ENCODE results near the gene A3GALT2. TPM values are rescaled to one million over a fixed set of nuclear protein-coding genes. Genes with fewer than 3 reads are reported as not detected.

The A3GALT2 gene
- total RNA-seq, 1 experiment from 2014 or later: not detected

DNA sequence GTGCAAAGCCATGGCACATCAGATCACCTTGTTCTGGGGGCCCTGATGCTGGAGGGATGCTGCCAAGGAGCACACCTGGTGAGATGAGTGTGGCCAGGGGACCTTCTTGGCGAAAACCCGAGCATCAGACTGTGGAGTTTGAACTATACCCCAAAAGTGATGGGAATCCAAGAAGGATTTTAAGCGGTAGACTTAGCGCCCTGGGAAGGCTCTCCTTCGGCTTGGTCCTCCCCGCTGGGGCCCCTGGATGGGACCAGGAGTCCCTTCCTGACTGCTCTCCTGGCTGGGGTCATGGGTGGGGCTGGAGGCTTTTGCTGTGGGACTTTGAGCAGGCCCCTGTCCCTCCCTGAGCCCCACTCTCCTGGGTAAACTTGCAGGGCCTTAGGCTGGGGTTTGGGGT lies 54.1 kb downstream of the A3GALT2 start:
- H3K9me3 Mint-ChIP-seq (ENCODE audit: unreplicated experiment): no peaks in the 10 kb centered on the region
- Histone ChIP-seq H3K4me3 (ENCODE audit: low read depth, low read length) (no peak overlapping the region), H3K9me3 (no peaks in the 10 kb centered on the region), H3K4me1 (no peaks in the 10 kb centered on the region), H3K36me3 (ENCODE audit: control insufficient read depth, insufficient read depth, low read length) (no peaks in the 10 kb centered on the region), H3K27me3 (replicated peaks; ENCODE audit: control insufficient read depth, insufficient read depth, low read length) (no peaks in the 10 kb centered on the region)
- no peaks in the 10 kb centered on the region for H3K27me3 Mint-ChIP-seq (ENCODE audit: insufficient read depth, unreplicated experiment)
- H3K4me1 Mint-ChIP-seq (ENCODE audit: low read depth, unreplicated experiment): no peaks in the 10 kb centered on the region
- no TSS peak for BruUV-seq (replicated peaks)
- H3K27ac Mint-ChIP-seq (ENCODE audit: unreplicated experiment): no peak overlapping the region
- TF ChIP-seq, protein P1, sequence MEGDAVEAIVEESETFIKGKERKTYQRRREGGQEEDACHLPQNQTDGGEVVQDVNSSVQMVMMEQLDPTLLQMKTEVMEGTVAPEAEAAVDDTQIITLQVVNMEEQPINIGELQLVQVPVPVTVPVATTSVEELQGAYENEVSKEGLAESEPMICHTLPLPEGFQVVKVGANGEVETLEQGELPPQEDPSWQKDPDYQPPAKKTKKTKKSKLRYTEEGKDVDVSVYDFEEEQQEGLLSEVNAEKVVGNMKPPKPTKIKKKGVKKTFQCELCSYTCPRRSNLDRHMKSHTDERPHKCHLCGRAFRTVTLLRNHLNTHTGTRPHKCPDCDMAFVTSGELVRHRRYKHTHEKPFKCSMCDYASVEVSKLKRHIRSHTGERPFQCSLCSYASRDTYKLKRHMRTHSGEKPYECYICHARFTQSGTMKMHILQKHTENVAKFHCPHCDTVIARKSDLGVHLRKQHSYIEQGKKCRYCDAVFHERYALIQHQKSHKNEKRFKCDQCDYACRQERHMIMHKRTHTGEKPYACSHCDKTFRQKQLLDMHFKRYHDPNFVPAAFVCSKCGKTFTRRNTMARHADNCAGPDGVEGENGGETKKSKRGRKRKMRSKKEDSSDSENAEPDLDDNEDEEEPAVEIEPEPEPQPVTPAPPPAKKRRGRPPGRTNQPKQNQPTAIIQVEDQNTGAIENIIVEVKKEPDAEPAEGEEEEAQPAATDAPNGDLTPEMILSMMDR (IDR thresholded peaks at IDR 0.05; ENCODE audit: insufficient read depth in 1 of 2, low read depth in 1 of 2, low read length in 1 of 2, severe bottlenecking in 1 of 2, unreplicated experiment in 1 of 2): no peak
- ChIA-PET POLR2A (no interaction called here), CTCF (no interaction called here)
- peaks cover 14% of the 10 kb centered on the region for H3K36me3 Mint-ChIP-seq (ENCODE audit: insufficient read depth, unreplicated experiment)
- H3K4me3 Mint-ChIP-seq (ENCODE audit: unreplicated experiment): no peak overlapping the region
- intact Hi-C loops (cut with micrococcal nuclease; ENCODE audit: unreplicated experiment): no loop called here
- no peak for DNase-seq

DNA sequence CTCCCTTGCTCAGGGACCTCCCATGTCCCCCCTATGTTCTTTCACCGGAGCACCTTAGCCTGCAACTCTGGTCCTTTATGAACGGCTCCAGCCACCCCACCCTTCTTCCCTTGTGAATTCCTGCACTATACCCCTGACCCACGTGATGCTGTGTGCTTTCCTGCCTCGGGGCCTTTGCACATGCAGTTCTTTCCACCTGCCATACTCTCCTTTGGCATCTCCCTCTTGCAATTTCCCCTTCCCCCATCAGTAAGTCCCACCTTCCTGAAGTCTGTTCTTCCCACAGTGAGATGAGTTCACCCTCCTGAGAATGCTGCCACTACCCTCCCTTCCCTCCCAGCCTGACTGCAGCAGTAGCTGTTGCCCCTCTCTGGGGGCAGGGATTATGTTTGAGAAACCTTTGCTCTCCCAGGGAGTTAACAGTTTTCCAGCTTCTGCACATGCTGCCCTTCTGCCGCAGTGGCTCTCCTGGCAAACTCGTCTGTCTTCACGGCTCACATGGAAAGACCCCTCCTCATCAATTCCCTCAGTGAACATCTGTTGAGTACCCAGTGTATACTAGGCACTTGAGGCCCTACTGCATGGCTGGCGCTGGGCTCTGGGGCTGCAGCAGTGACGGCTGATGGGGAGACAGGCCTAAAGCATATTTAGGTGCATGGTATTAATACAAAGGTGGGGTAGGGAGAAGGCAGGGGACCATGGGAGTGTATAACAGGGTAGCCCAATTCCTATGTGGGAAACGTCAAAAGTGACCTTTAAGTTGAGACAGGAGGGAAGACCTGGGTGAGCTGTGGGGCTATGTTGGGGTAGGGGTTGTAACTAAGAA lies 54.9 kb downstream of the A3GALT2 start:
- Histone ChIP-seq H3K27me3 (replicated peaks; ENCODE audit: control insufficient read depth, insufficient read depth, low read length) (no peaks in the 10 kb centered on the region), H3K9me3 (no peaks in the 10 kb centered on the region), H3K4me1 (no peaks in the 10 kb centered on the region; the same call in 1 of the 2 replicates), H3K4me3 (ENCODE audit: low read depth, low read length) (no peak overlapping the region), H3K36me3 (ENCODE audit: control insufficient read depth, insufficient read depth, low read length) (no peaks in the 10 kb centered on the region)
- intact Hi-C loops (cut with micrococcal nuclease; ENCODE audit: unreplicated experiment): no loop called here
- BruUV-seq (replicated peaks): no TSS peak
- DNase-seq: no peak
- POLR2A ChIA-PET: no interaction called here
- no peaks in the 10 kb centered on the region for H3K27me3 Mint-ChIP-seq (ENCODE audit: insufficient read depth, unreplicated experiment)
- H3K27ac Mint-ChIP-seq (ENCODE audit: unreplicated experiment): no peak overlapping the region
- H3K9me3 Mint-ChIP-seq (ENCODE audit: unreplicated experiment): no peaks in the 10 kb centered on the region
- TF ChIP-seq, protein P1 (IDR thresholded peaks at IDR 0.05; ENCODE audit: insufficient read depth in 1 of 2, low read depth in 1 of 2, low read length in 1 of 2, severe bottlenecking in 1 of 2, unreplicated experiment in 1 of 2): no peak
- CTCF ChIA-PET: no interaction called here
- H3K36me3 Mint-ChIP-seq (ENCODE audit: insufficient read depth, unreplicated experiment): peaks cover 11% of the 10 kb centered on the region
- no peaks in the 10 kb centered on the region for H3K4me1 Mint-ChIP-seq (ENCODE audit: low read depth, unreplicated experiment)
- H3K4me3 Mint-ChIP-seq (ENCODE audit: unreplicated experiment): no peak overlapping the region

DNA sequence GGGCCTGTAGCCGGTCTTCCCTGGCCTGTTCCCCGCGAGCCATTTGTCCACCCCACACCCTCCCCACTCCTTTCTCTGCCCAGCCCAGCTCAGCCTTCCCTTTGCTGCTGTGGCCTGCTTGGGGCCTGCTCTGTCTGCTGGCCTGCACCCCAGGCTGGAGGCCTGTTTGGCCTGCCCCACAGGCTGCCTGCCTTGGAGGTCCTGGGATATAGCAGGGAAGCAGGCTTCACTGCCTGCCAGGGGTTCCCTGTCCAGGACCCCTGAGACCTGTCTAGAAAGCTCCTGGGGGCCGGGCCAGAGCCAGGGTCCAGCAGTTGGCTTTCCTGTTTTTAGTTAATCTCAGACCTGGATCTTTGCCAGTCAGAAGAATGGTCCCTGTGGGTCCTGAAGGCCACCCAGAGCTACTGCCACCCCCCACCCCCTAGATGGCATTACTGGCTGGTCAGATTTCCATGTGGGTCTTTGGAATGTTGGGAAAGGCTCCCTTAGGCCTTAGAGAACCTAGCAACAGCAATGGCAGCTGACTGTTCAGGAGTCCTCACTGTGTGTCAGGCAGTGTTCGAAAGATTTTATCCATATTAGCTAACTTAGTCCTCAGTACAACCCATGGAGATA lies 56.9 kb downstream of the A3GALT2 start:
- H3K4me1 Mint-ChIP-seq (ENCODE audit: low read depth, unreplicated experiment): peaks cover 16% of the 10 kb centered on the region
- no TSS peak for BruUV-seq (replicated peaks)
- no peaks in the 10 kb centered on the region for H3K27me3 Mint-ChIP-seq (ENCODE audit: insufficient read depth, unreplicated experiment)
- ChIA-PET CTCF (no interaction called here), POLR2A (no interaction called here)
- intact Hi-C loops (cut with micrococcal nuclease; ENCODE audit: unreplicated experiment): no loop called here
- H3K27me3 ChIP-seq (replicated peaks; ENCODE audit: control insufficient read depth, insufficient read depth, low read length): no peaks in the 10 kb centered on the region
- no peaks in the 10 kb centered on the region for H3K36me3 ChIP-seq (ENCODE audit: control insufficient read depth, insufficient read depth, low read length)
- peaks cover 16% of the 10 kb centered on the region for H3K36me3 Mint-ChIP-seq (ENCODE audit: insufficient read depth, unreplicated experiment)
- H3K9me3 ChIP-seq: no peaks in the 10 kb centered on the region
- no peak overlapping the region for H3K4me3 Mint-ChIP-seq (ENCODE audit: unreplicated experiment)
- H3K9me3 Mint-ChIP-seq (ENCODE audit: unreplicated experiment): no peaks in the 10 kb centered on the region
- H3K4me3 ChIP-seq (ENCODE audit: low read depth, low read length): no peak overlapping the region
- no peak for DNase-seq
- TF ChIP-seq, protein P1 (IDR thresholded peaks at IDR 0.05; ENCODE audit: insufficient read depth in 1 of 2, low read depth in 1 of 2, low read length in 1 of 2, severe bottlenecking in 1 of 2, unreplicated experiment in 1 of 2): no peak
- H3K27ac Mint-ChIP-seq (ENCODE audit: unreplicated experiment): no peak overlapping the region
- H3K4me1 ChIP-seq: peaks cover 9% of the 10 kb centered on the region

Data from Caco-2 (cell line).